ENCODE data around the gene RPS19. TPM values are rescaled to one million over a fixed set of nuclear protein-coding genes. Genes with fewer than 3 reads are reported as not detected.

Gene RPS19
- total RNA-seq, 1 donor from 2014 or later = 611 TPM

GRCh38 chr19:41876847-41877832 lies 17.1 kb downstream of the RPS19 start, which contains the start of gene CD79A:
Gene CD79A (plus strand): TSS chr19:41877279. CDS start chr19:41877305, 26 bp downstream.
- Histone ChIP-seq H3K4me1 (peaks cover 18% of the 10 kb centered on the region), H3K9me3 (replicated peaks) (no peaks in the 10 kb centered on the region), H3K36me3 (peaks cover 3% of the 10 kb centered on the region), H3K27me3 (ENCODE audit: low read depth) (no peaks in the 10 kb centered on the region), H3K27ac (replicated peaks) (no peak within 1 kb of the TSS), H3K4me3 (no peak within 1 kb of the TSS)
- intact Hi-C loops (cut with micrococcal nuclease) = no loop called here
- TF ChIP-seq CTCF (IDR thresholded peaks at IDR 0.05; ENCODE audit: borderline replicate concordance) = no peak
- no peak for DNase-seq

- TF ChIP-seq CTCF (IDR thresholded peaks at IDR 0.05; ENCODE audit: borderline replicate concordance) = no peak
- Histone ChIP-seq H3K4me1 (peaks cover 18% of the 10 kb centered on the region), H3K4me3 (no peak overlapping the region), H3K27ac (replicated peaks) (no peak overlapping the region), H3K27me3 (ENCODE audit: low read depth) (no peaks in the 10 kb centered on the region), H3K36me3 (no peaks in the 10 kb centered on the region), H3K9me3 (replicated peaks) (no peaks in the 10 kb centered on the region)
- intact Hi-C loops (cut with micrococcal nuclease) = no loop called here
- DNase-seq = no peak
These were observed 18.2 kb downstream of the RPS19 start for GRCh38 chr19:41877916-41878905.

- no peak for DNase-seq
- Histone ChIP-seq H3K9me3 (replicated peaks) (no peaks in the 10 kb centered on the region), H3K4me1 (peaks cover 18% of the 10 kb centered on the region), H3K36me3 (no peaks in the 10 kb centered on the region), H3K27me3 (ENCODE audit: low read depth) (no peaks in the 10 kb centered on the region), H3K4me3 (no peak overlapping the region), H3K27ac (replicated peaks) (no peak overlapping the region)
- intact Hi-C loops (cut with micrococcal nuclease) = no loop called here
- no peak for TF ChIP-seq CTCF (IDR thresholded peaks at IDR 0.05; ENCODE audit: borderline replicate concordance)
These were observed 19.0 kb downstream of the RPS19 start for GRCh38 chr19:41879080-41879479.

GRCh38 chr19:41879670-41880328 lies 19.7 kb downstream of the RPS19 start:
- H3K27me3 ChIP-seq (ENCODE audit: low read depth) = no peaks in the 10 kb centered on the region
- intact Hi-C loops (cut with micrococcal nuclease) = no loop called here
- no peak for DNase-seq

More at GRCh38 chr19:41879670-41880328, 19.7 kb downstream of the RPS19 start:
- no peak overlapping the region for H3K27ac ChIP-seq (replicated peaks)
- TF ChIP-seq CTCF (IDR thresholded peaks at IDR 0.05; ENCODE audit: borderline replicate concordance) = no peak
- no peaks in the 10 kb centered on the region for H3K9me3 ChIP-seq (replicated peaks)
- no peaks in the 10 kb centered on the region for H3K36me3 ChIP-seq
- H3K4me3 ChIP-seq = no peak overlapping the region
- H3K4me1 ChIP-seq = peaks cover 24% of the 10 kb centered on the region
